GM12891 (cell line): ENCODE results near the gene NUBP1.
"Not testable (repeated sequence)": the region's sequence is repeated elsewhere in the genome, so short reads cannot be mapped to it uniquely, and the experiment has no call there.

Source experiments
- DNase-seq: peaks from one replicate; pipeline ENCODE4 v3.0.0; 2011; ENCODE audit warnings: low spot score; ENCODE audit not compliant: insufficient read length
- FAIRE-seq: peaks from 2 replicates; lab custom pipeline; 2011; peaks lifted over from hg19 to GRCh38; lab: Jason Lieb, UNC
- PAX5 ChIP-seq: IDR thresholded peaks from 2 replicates; pipeline ENCODE4 v1.6.1; 2011; ENCODE audit warnings: low read length, moderate library complexity, mild to moderate bottlenecking; ENCODE audit not compliant: insufficient read depth, severe bottlenecking
- POLR2A ChIP-seq: IDR thresholded peaks from 2 replicates; pipeline ENCODE4 v1.6.1; 2011; ENCODE audit warnings: low read depth, low read length, control low read depth
- POLR2AphosphoS5 ChIP-seq: IDR thresholded peaks from 2 replicates; pipeline ENCODE4 v1.6.1; 2011; ENCODE audit warnings: low read depth, low read length, control low read depth
- POU2F2 ChIP-seq: IDR thresholded peaks from 2 replicates; pipeline ENCODE4 v1.6.1; 2011; ENCODE audit warnings: low read depth, mild to moderate bottlenecking, control low read depth, low read length, moderate library complexity
- SPI1 ChIP-seq: IDR thresholded peaks from 2 replicates; pipeline ENCODE4 v1.6.1; 2011; ENCODE audit warnings: low read depth, low read length, control low read depth
- TAF1 ChIP-seq: IDR thresholded peaks from 2 replicates; pipeline ENCODE4 v1.6.1; 2011; ENCODE audit warnings: low read depth, low read length, control low read depth

NUBP1 gene

GRCh38 chr16:10767127-10767526 is 23.5 kb downstream of the NUBP1 start:
- FAIRE-seq (no peak), DNase-seq (no peak)

DNA sequence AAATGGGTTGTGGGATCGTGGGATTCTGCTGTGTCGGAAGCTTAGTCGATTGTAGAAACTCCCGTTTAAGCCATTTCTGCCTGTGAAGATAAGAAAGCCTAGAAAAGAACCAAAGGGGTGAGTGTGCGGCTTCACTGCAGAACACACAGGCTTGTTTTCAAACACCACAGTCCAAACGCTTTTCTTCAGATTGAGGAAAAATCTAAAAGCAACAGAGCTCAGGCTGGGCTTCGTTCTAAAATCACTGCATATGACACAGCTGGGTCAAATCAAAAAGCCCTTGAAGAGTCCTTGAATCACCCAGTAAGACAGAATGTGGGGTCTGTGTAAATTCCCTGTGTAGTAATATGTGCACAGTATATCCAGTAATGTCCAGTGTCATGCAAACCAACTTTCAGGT is 25.7 kb downstream of the NUBP1 start:
- DNase-seq (no peak), FAIRE-seq (no peak)
- no peak; the same call in 1 of the 2 replicates for TF ChIP-seq POLR2A
- no peak for TF ChIP-seq PAX5
- TF ChIP-seq TAF1 = no peak

More at GRCh38 chr16:10767127-10767526, 23.5 kb downstream of the NUBP1 start:
- no peak for TF ChIP-seq PAX5
- TF ChIP-seq POLR2A = no peak
- 0 out of 2 replicates have a peak, but pooled peaks have one; percentile 24 for TF ChIP-seq POLR2AphosphoS5
- no peak for TF ChIP-seq POU2F2
- TF ChIP-seq TAF1 = no peak
- no peak for TF ChIP-seq SPI1

GRCh38 chr16:10770907-10771306 is 27.3 kb downstream of the NUBP1 start:
- FAIRE-seq (no peak), DNase-seq (no peak)
- no peak for TF ChIP-seq SPI1
- no peak for TF ChIP-seq PAX5
- TF ChIP-seq POLR2A = no peak
- TF ChIP-seq TAF1 = no peak
- TF ChIP-seq POU2F2 = no peak
- no peak for TF ChIP-seq POLR2AphosphoS5

DNA sequence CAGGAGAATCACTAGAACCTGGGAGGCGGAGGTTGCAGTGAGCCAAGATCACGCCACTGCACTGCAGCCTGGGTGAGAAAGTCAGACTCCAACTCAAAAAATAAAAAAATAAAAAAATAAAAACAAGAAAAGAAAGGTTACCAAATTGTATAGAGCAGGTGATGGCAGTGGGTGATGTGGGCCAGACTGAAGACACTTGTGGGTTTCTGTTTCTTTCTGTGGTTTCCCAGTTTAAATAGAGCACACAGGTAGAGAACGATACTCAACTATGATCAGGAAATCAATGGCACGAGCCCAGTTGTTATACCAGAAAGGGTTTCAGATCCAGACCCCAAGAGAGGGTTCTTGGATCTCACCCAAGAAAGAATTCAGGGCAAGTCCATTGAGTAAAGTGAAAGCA is 32.6 kb downstream of the NUBP1 start:
- FAIRE-seq (no peak), DNase-seq (no peak)
- no peak for TF ChIP-seq PAX5
- TF ChIP-seq TAF1 = no peak
- peak; percentile 26; the same call in 1 of the 2 replicates for TF ChIP-seq POU2F2
- no peak for TF ChIP-seq SPI1
- TF ChIP-seq POLR2AphosphoS5 = no peak
- no peak for TF ChIP-seq POLR2A

GRCh38 chr16:10776923-10777322 is 33.3 kb downstream of the NUBP1 start:
- FAIRE-seq = not testable (repeated sequence)

DNA sequence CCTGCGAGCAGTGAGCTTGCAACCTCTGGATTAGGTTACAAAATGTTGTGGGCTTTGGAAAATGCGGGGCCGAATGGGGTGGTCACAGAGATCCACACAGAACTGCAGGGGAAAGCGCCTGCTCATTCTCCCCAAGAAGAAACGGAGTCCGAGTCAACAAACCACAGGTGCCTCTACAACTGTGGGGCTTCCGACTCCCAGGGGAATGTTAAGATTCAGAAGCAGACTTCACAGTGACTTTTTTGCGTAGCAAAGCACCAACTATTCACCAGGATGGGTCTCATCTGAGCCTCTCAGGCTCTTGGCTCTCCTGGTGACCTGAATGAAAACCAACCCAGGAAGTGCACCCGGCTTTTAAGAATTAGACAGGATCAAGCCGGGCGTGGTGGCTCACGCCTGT is 33.7 kb downstream of the NUBP1 start:
- DNase-seq (no peak), FAIRE-seq (no peak)
- TF ChIP-seq POLR2A = no peak
- TF ChIP-seq POU2F2 = no peak
- TF ChIP-seq POLR2AphosphoS5 = no peak
- TF ChIP-seq PAX5 = no peak
- no peak for TF ChIP-seq TAF1
- TF ChIP-seq SPI1 = no peak

More at GRCh38 chr16:10776923-10777322, 33.3 kb downstream of the NUBP1 start:
- DNase-seq = not testable (repeated sequence)

GRCh38 chr16:10779908-10780307 is 36.3 kb downstream of the NUBP1 start:
- FAIRE-seq, DNase-seq: not testable (repeated sequence)

- FAIRE-seq = peak; percentile 5
- DNase-seq = no peak
- TF ChIP-seq POLR2AphosphoS5 = no peak
- TF ChIP-seq POLR2A = no peak
- TF ChIP-seq SPI1 = no peak
- no peak for TF ChIP-seq PAX5
- TF ChIP-seq TAF1 = no peak
- no peak for TF ChIP-seq POU2F2
Measured at GRCh38 chr16:10780628-10781027, 37.0 kb downstream of the NUBP1 start.

DNA sequence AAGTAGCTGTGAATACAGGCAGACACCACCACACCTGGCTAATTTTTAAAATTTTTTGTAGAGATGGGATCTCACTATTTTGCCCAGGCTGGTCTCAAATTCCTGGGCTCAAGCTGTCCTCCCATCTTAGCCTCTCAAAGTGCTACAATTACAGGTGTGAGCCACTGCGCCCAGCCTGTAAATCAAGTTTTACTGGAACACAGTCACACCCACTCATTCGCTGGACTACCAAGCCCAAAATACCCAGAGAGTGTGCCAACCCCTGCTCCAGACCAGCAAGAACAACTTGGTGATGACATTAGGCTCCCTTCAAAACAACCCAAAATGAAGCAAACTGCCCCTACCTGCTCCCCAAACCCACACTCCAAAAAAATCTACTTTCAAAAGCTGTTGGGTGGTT is 39.0 kb downstream of the NUBP1 start:
- no peak for FAIRE-seq
- no peak for TF ChIP-seq PAX5
- no peak for TF ChIP-seq SPI1
- TF ChIP-seq TAF1 = no peak
- TF ChIP-seq POLR2AphosphoS5 = no peak
- no peak for TF ChIP-seq POU2F2
- TF ChIP-seq POLR2A = no peak
- DNase-seq = no peak

DNA sequence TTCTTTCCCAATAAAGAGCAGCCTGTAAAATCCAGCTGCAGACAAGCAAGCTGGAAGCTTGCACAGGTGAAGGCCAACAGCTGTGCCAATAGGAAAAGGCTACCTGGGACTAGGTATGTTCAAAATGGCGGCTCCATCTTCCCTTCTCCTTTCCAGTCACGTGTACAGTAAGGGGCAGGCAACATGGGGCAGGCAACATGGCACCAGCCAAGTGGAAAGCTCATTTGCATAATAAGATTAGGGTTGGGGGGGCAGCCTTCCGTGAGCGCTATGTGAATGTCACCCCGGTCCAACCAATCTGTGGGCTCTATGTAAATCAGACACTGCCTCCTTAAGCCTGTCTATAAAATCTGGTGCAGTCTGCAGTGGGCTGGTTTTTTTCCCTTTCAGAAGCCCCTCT is 43.7 kb downstream of the NUBP1 start:
- TF ChIP-seq POLR2A (no peak), SPI1 (no peak), POLR2AphosphoS5 (no peak), PAX5 (peak; percentile 62), POU2F2 (peak; percentile 96), TAF1 (no peak)
- DNase-seq (no peak), FAIRE-seq (no peak)

DNA sequence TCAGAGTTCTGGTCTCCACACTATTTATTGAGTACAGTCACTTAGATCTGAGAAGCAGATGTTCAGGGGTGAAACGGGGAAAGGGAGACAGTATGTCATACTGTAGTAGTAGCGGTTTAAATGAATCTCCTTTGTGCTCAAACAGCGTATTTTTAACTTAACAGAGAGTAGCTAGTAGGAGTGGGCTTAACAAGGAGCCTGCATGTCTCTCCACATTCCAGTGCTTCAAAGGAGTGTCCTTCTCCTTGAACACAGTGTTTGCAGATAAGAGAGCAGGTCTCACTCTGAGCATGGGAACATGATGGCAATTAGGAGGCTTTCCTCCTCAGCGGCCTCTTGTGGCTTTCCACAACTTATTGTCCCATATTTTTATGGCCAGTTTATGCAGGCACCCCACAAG is 45.0 kb downstream of the NUBP1 start:
- not testable (repeated sequence) for FAIRE-seq, DNase-seq

DNA sequence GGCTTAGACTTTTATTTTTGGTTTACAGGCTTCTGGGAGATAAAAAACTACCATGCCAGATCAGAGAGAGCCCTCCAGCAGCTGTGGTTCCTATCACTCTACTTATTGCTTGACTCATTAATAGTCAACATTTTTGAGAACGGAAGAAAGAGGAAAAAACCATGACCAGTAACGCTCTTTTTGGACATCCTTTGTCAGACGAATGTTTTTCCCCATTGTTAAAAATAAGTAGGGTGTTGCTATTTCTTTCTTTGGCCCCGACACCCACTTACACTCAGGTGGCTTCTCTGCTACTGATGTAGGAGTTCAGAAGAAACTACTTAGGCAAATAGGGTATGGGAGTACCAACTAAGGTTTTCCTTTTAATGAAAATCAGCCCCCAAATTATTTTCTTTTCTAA is 47.4 kb downstream of the NUBP1 start:
- DNase-seq = no peak
- TF ChIP-seq POLR2AphosphoS5 (no peak), POU2F2 (no peak), SPI1 (no peak), POLR2A (no peak), PAX5 (no peak)
- FAIRE-seq = peak; percentile 73
